Measurements from ENCODE around the gene IGIP. TPM values are rescaled to one million over a fixed set of nuclear protein-coding genes. Genes with fewer than 3 reads are reported as not detected.

IGIP gene
- total RNA-seq, 1 donor from 2014 or later = 2.4 TPM

GRCh38 chr5:140176031-140176387, 50.3 kb downstream of the IGIP start:
- H2AFZ ChIP-seq (ENCODE audit: low read depth, low read length) = peak overlapping the region; percentile 90
- Mint-ChIP-seq H3K4me1 (ENCODE audit: low read depth, unreplicated experiment) (peaks cover 6% of the 10 kb centered on the region), H3K36me3 (ENCODE audit: low read depth, unreplicated experiment) (no peaks in the 10 kb centered on the region), H3K27ac (ENCODE audit: unreplicated experiment) (peak overlapping the region; percentile 99), H3K9me3 (ENCODE audit: unreplicated experiment) (no peaks in the 10 kb centered on the region), H3K27me3 (ENCODE audit: low read depth, unreplicated experiment) (peaks cover 6% of the 10 kb centered on the region), H3K4me3 (ENCODE audit: unreplicated experiment) (peak overlapping the region; percentile 93)
- DNase-seq (ENCODE audit: low read depth) = no peak
- H3K36me3 ChIP-seq (ENCODE audit: insufficient read depth, low read length) = no peaks in the 10 kb centered on the region
- FAIRE-seq = no peak
- H3K4me3 ChIP-seq (ENCODE audit: insufficient read depth, low read depth, low read length) = peak overlapping the region; percentile 80
- H3K4me1 ChIP-seq (ENCODE audit: insufficient read depth, low read length) = peaks cover 12% of the 10 kb centered on the region
- no peak overlapping the region for H3K27ac ChIP-seq (ENCODE audit: low read depth, low read length)
- TF ChIP-seq CTCF (IDR thresholded peaks at IDR 0.05; ENCODE audit: insufficient read depth, low read depth, low read length) = no peak
- no peak for TF ChIP-seq EZH2 (IDR thresholded peaks at IDR 0.05; ENCODE audit: insufficient read depth, low read length)
- H3K4me2 ChIP-seq (ENCODE audit: low read length) = peak overlapping the region; percentile 91
- no peaks in the 10 kb centered on the region for H3K27me3 ChIP-seq (ENCODE audit: insufficient read depth, low read length)
- no peaks in the 10 kb centered on the region for H4K20me1 ChIP-seq (ENCODE audit: insufficient read depth, low read length)
- H3K9ac ChIP-seq (ENCODE audit: low read length) = peak overlapping the region; percentile 84
- no peaks in the 10 kb centered on the region for H3K9me3 ChIP-seq (ENCODE audit: insufficient read depth, low read depth, low read length)
- no peaks in the 10 kb centered on the region for H3K79me2 ChIP-seq (ENCODE audit: insufficient read depth, low read length)

- Histone ChIP-seq H3K9me3 (ENCODE audit: insufficient read depth, low read depth, low read length) (no peaks in the 10 kb centered on the region), H3K4me3 (ENCODE audit: insufficient read depth, low read depth, low read length) (no peak overlapping the region), H3K36me3 (ENCODE audit: insufficient read depth, low read length) (no peaks in the 10 kb centered on the region), H3K4me2 (ENCODE audit: low read length) (no peak overlapping the region), H3K79me2 (ENCODE audit: insufficient read depth, low read length) (no peaks in the 10 kb centered on the region), H3K27ac (ENCODE audit: low read depth, low read length) (no peak overlapping the region), H3K4me1 (ENCODE audit: insufficient read depth, low read length) (peaks cover 19% of the 10 kb centered on the region), H3K27me3 (ENCODE audit: insufficient read depth, low read length) (no peaks in the 10 kb centered on the region), H3K9ac (ENCODE audit: low read length) (no peak overlapping the region), H4K20me1 (ENCODE audit: insufficient read depth, low read length) (no peaks in the 10 kb centered on the region), H2AFZ (ENCODE audit: low read depth, low read length) (no peak overlapping the region)
- Mint-ChIP-seq H3K27ac (ENCODE audit: unreplicated experiment) (no peak overlapping the region), H3K4me1 (ENCODE audit: low read depth, unreplicated experiment) (peaks cover 13% of the 10 kb centered on the region), H3K36me3 (ENCODE audit: low read depth, unreplicated experiment) (no peaks in the 10 kb centered on the region), H3K9me3 (ENCODE audit: unreplicated experiment) (no peaks in the 10 kb centered on the region), H3K27me3 (ENCODE audit: low read depth, unreplicated experiment) (peaks cover 6% of the 10 kb centered on the region), H3K4me3 (ENCODE audit: unreplicated experiment) (no peak overlapping the region)
- TF ChIP-seq CTCF (IDR thresholded peaks at IDR 0.05; ENCODE audit: insufficient read depth, low read depth, low read length) (no peak), EZH2 (IDR thresholded peaks at IDR 0.05; ENCODE audit: insufficient read depth, low read length) (no peak)
- no peak for FAIRE-seq
- DNase-seq (ENCODE audit: low read depth) = no peak
These were observed 52.3 kb downstream of the IGIP start for GRCh38 chr5:140178086-140178410.

- Histone ChIP-seq H3K9me3 (ENCODE audit: insufficient read depth, low read depth, low read length) (no peaks in the 10 kb centered on the region), H3K27ac (ENCODE audit: low read depth, low read length) (no peak overlapping the region), H3K79me2 (ENCODE audit: insufficient read depth, low read length) (no peaks in the 10 kb centered on the region), H2AFZ (ENCODE audit: low read depth, low read length) (no peak overlapping the region), H3K4me2 (ENCODE audit: low read length) (no peak overlapping the region), H4K20me1 (ENCODE audit: insufficient read depth, low read length) (no peaks in the 10 kb centered on the region), H3K36me3 (ENCODE audit: insufficient read depth, low read length) (no peaks in the 10 kb centered on the region), H3K4me3 (ENCODE audit: insufficient read depth, low read depth, low read length) (no peak overlapping the region), H3K27me3 (ENCODE audit: insufficient read depth, low read length) (no peaks in the 10 kb centered on the region), H3K9ac (ENCODE audit: low read length) (no peak overlapping the region), H3K4me1 (ENCODE audit: insufficient read depth, low read length) (peaks cover 19% of the 10 kb centered on the region)
- FAIRE-seq (no peak), DNase-seq (ENCODE audit: low read depth) (no peak)
- Mint-ChIP-seq H3K27me3 (ENCODE audit: low read depth, unreplicated experiment) (peaks cover 2% of the 10 kb centered on the region), H3K4me3 (ENCODE audit: unreplicated experiment) (no peak overlapping the region), H3K27ac (ENCODE audit: unreplicated experiment) (no peak overlapping the region), H3K36me3 (ENCODE audit: low read depth, unreplicated experiment) (no peaks in the 10 kb centered on the region), H3K4me1 (ENCODE audit: low read depth, unreplicated experiment) (peaks cover 16% of the 10 kb centered on the region), H3K9me3 (ENCODE audit: unreplicated experiment) (no peaks in the 10 kb centered on the region)
- no peak for TF ChIP-seq CTCF (IDR thresholded peaks at IDR 0.05; ENCODE audit: insufficient read depth, low read depth, low read length)
- TF ChIP-seq EZH2 (IDR thresholded peaks at IDR 0.05; ENCODE audit: insufficient read depth, low read length) = no peak
These were observed 52.9 kb downstream of the IGIP start for GRCh38 chr5:140178482-140179116.

Data from astrocyte (in vitro differentiated cells and primary cell).